Right cardiac atrium (tissue), 5 donors: ENCODE results near the gene MOSPD3. TPM values are rescaled to one million over a fixed set of nuclear protein-coding genes. Genes with fewer than 3 reads are reported as not detected.

Source experiments
- ATAC-seq, 2 donors: fragments of 200-7000 bp; cut with Tn5 transposase; one replicate each; pipeline versions ENCODE4 v1.8.0 to v1.9.1; 2020; ENCODE audit warnings: moderate library complexity in 2 of 2, mild to moderate bottlenecking in 1 of 2
- DNase-seq, 3 donors: peaks; one replicate each; pipeline ENCODE4 v3.0.0-alpha.2; 2020
- H3K27ac ChIP-seq: one replicate; pipeline ENCODE4 v1.5.1; 2013; ENCODE audit warnings: mild to moderate bottlenecking, low read length, control low read depth, moderate library complexity
- H3K27me3 ChIP-seq: one replicate; pipeline ENCODE4 v1.6.1; 2013; ENCODE audit not compliant: control insufficient read depth, insufficient read depth
- H3K4me1 ChIP-seq: one replicate; pipeline ENCODE4 v1.6.1; 2013; ENCODE audit warnings: low read length; ENCODE audit not compliant: control insufficient read depth, insufficient read depth
- H3K4me3 ChIP-seq: one replicate; pipeline ENCODE4 v1.5.1; 2013; ENCODE audit warnings: low read length, control low read depth
- H3K9me3 ChIP-seq: one replicate; pipeline ENCODE4 v1.6.1; 2013; ENCODE audit warnings: low read length; ENCODE audit not compliant: control insufficient read depth
- WGBS: extraction: QIAGEN DNeasy Blood & Tissue Kit; methylation state at CpG from one replicate; pipeline ENCODE4 v1.1.7; 2013; 5-methylcytosine and 5-hydroxymethylcytosine counted together
- intact Hi-C, 4 donors: fragments of 100-400 bp; cut with DNase I; formaldehyde crosslinking; loops; one replicate each; pipeline versions ENCODE4 v1.11.0 to v1.14.0; 2022 to 2023
- polyA plus RNA-seq: library from polyadenylated mRNA; stranded (reverse); fragments of 200-250 nt; gene quantifications from one replicate; pipeline ENCODE4 v1.2.3, GENCODE V29; 2013
- total RNA-seq, 4 donors: library from RNA; stranded (reverse); fragmentation: NEBNext Ultra II Directional; extraction: Animal tissue kit (Norgen Biotek cat#: 25700); gene quantifications; one replicate each; pipeline ENCODE4 v1.2.1, GENCODE V29; 2021
- donor health status: healthy with polysubstance abuse.
- donor health status: DM: no; HTN: yes; CAD: no.
- donor health status: DM: no; HTN: no; CAD: no.
- donor health status: DM: no; HTN: yes; CAD: no; lungs with severe emphysema.
- donor health status: DM: yes; HTN: yes; CAD: no.

Gene MOSPD3
- total and polyA plus RNA-seq, 5 donors = 11.1 to 13.8 (median 12.2) TPM

GRCh38 chr7:100576384-100576993 lies 35.9 kb upstream of the MOSPD3 start:
- no peaks in the 10 kb centered on the region for H3K9me3 ChIP-seq
- ATAC-seq (no peak), DNase-seq (peak in 1 of 3 donors; percentile 20)
- H3K4me1 ChIP-seq = no peaks in the 10 kb centered on the region
- WGBS = 96% methylated on average over 13 of the region's 13 CpGs
- H3K4me3 ChIP-seq = no peak overlapping the region
- intact Hi-C loops = no loop called here
- H3K27ac ChIP-seq = no peak overlapping the region
- H3K27me3 ChIP-seq = no peaks in the 10 kb centered on the region

- intact Hi-C loops = no loop called here
- ATAC-seq = no peak
Measured at GRCh38 chr7:100577103-100577502, 35.2 kb upstream of the MOSPD3 start.

GRCh38 chr7:100577507-100577906 lies 34.8 kb upstream of the MOSPD3 start:
- Histone ChIP-seq H3K27ac (no peak overlapping the region), H3K9me3 (no peaks in the 10 kb centered on the region), H3K4me3 (no peak overlapping the region), H3K4me1 (no peaks in the 10 kb centered on the region), H3K27me3 (no peaks in the 10 kb centered on the region)
- WGBS = 93% methylated on average over 14 of the region's 14 CpGs
- ATAC-seq (no peak), DNase-seq (peak in 1 of 3 donors; percentile 50)
- intact Hi-C loops = no loop called here

More at GRCh38 chr7:100577103-100577502, 35.2 kb upstream of the MOSPD3 start:
- no peaks in the 10 kb centered on the region for H3K4me1 ChIP-seq
- 95% methylated on average over 24 of the region's 24 CpGs for WGBS
- H3K4me3 ChIP-seq = no peak overlapping the region
- H3K27ac ChIP-seq = no peak overlapping the region
- H3K9me3 ChIP-seq = no peaks in the 10 kb centered on the region
- no peaks in the 10 kb centered on the region for H3K27me3 ChIP-seq
- peak in 1 of 3 donors; percentile 66 for DNase-seq

GRCh38 chr7:100578246-100579183 lies 33.8 kb upstream of the MOSPD3 start:
- DNase-seq = peak in 2 of 3 donors; percentile 12 to 43

GRCh38 chr7:100580466-100581283 lies 31.7 kb upstream of the MOSPD3 start:
- intact Hi-C loops = loop anchor here in 1 of 4 donors (10.0 kb wide), 1 partner anchor 94 kb away; the partner anchor contains the start of gene GNB2

More at GRCh38 chr7:100578246-100579183, 33.8 kb upstream of the MOSPD3 start:
- intact Hi-C loops = no loop called here
- H3K4me3 ChIP-seq = no peak overlapping the region
- no peak overlapping the region for H3K27ac ChIP-seq
- H3K4me1 ChIP-seq = no peaks in the 10 kb centered on the region
- H3K9me3 ChIP-seq = no peaks in the 10 kb centered on the region
- no peaks in the 10 kb centered on the region for H3K27me3 ChIP-seq
- 92% methylated on average over 28 of the region's 28 CpGs for WGBS
- no peak for ATAC-seq

GRCh38 chr7:100582041-100582579 lies 30.2 kb upstream of the MOSPD3 start:
- DNase-seq (peak in 2 of 3 donors; percentile 61), ATAC-seq (no peak)
- no peaks in the 10 kb centered on the region for H3K27me3 ChIP-seq
- intact Hi-C loops = loop anchor here in 1 of 4 donors (10.0 kb wide), 1 partner anchor 93 kb away; the partner anchor contains the start of gene GNB2
- peaks cover 2% of the 10 kb centered on the region for H3K4me1 ChIP-seq
- H3K9me3 ChIP-seq = no peaks in the 10 kb centered on the region
- no peak overlapping the region for H3K4me3 ChIP-seq
- no peak overlapping the region for H3K27ac ChIP-seq
- 74% methylated on average over 20 of the region's 20 CpGs for WGBS

More at GRCh38 chr7:100580466-100581283, 31.7 kb upstream of the MOSPD3 start:
- Histone ChIP-seq H3K27ac (no peak overlapping the region), H3K27me3 (no peaks in the 10 kb centered on the region), H3K9me3 (no peaks in the 10 kb centered on the region), H3K4me1 (peaks cover 2% of the 10 kb centered on the region), H3K4me3 (no peak overlapping the region)
- DNase-seq = peak in 2 of 3 donors; percentile 27 to 29
- 84% methylated on average over 11 of the region's 11 CpGs for WGBS
- no peak for ATAC-seq

- Histone ChIP-seq H3K27ac (no peak overlapping the region), H3K27me3 (no peaks in the 10 kb centered on the region), H3K4me3 (no peak overlapping the region), H3K9me3 (no peaks in the 10 kb centered on the region), H3K4me1 (peaks cover 2% of the 10 kb centered on the region)
- DNase-seq = peak in 1 of 3 donors; percentile 22
- WGBS = 56% methylated on average over 11 of the region's 11 CpGs
- no peak for ATAC-seq
- intact Hi-C loops = loop anchor here in 1 of 4 donors (10.0 kb wide), 1 partner anchor 92 kb away; the partner anchor contains the start of gene GNB2
Measured at GRCh38 chr7:100582650-100583049, 29.7 kb upstream of the MOSPD3 start.

GRCh38 chr7:100583132-100584053 lies 28.9 kb upstream of the MOSPD3 start:
- Histone ChIP-seq H3K4me1 (peaks cover 2% of the 10 kb centered on the region), H3K27me3 (no peaks in the 10 kb centered on the region), H3K9me3 (no peaks in the 10 kb centered on the region), H3K4me3 (no peak overlapping the region), H3K27ac (peak overlapping the region; percentile 40)
- intact Hi-C loops = loop anchor here in 1 of 4 donors (10.0 kb wide), 1 partner anchor 91 kb away; the partner anchor contains the start of gene GNB2
- ATAC-seq (no peak), DNase-seq (peak; percentile 57 to 86 (median 83))
- WGBS = 38% methylated on average over 23 of the region's 23 CpGs

- Histone ChIP-seq H3K27ac (peak overlapping the region; percentile 40), H3K4me3 (peak overlapping the region; percentile 74), H3K9me3 (no peaks in the 10 kb centered on the region), H3K4me1 (peaks cover 2% of the 10 kb centered on the region), H3K27me3 (no peaks in the 10 kb centered on the region)
- ATAC-seq (no peak), DNase-seq (peak in 1 of 3 donors; percentile 50)
- intact Hi-C loops = loop anchor here in 1 of 4 donors (10.0 kb wide), 1 partner anchor 91 kb away; the partner anchor contains the start of gene GNB2
- 33% methylated on average over 15 of the region's 15 CpGs for whole genome bisulfite sequencing
Measured at GRCh38 chr7:100584054-100584682, 28.2 kb upstream of the MOSPD3 start.
